Measurements from ENCODE around the gene RERE.

RERE gene

GRCh38 chr1:8817412-8818324, at the start of gene RERE:
Gene RERE (minus strand): TSS chr1:8817640.
- DNase-seq: peak; percentile 94

GRCh38 chr1:8866792-8867415, 49.5 kb upstream of the RERE start:
- no peak for DNase-seq

GRCh38 chr1:8866173-8866791, 48.8 kb upstream of the RERE start:
- DNase-seq: no peak

GRCh38 chr1:8864713-8865344, 47.4 kb upstream of the RERE start:
- DNase-seq: no peak

- DNase-seq: no peak
Measured at GRCh38 chr1:8863794-8864233, 46.4 kb upstream of the RERE start.

- no peak for DNase-seq
Measured at GRCh38 chr1:8863138-8863537, 45.7 kb upstream of the RERE start.

GRCh38 chr1:8862528-8862927, 45.1 kb upstream of the RERE start:
- DNase-seq: no peak

- no peak for DNase-seq
Measured at GRCh38 chr1:8860738-8861516, 43.5 kb upstream of the RERE start.

GRCh38 chr1:8858888-8859706, 41.7 kb upstream of the RERE start:
- DNase-seq: no peak

- DNase-seq: no peak
Measured at GRCh38 chr1:8858112-8858668, 40.8 kb upstream of the RERE start.

GRCh38 chr1:8856689-8857412, 39.4 kb upstream of the RERE start:
- no peak for DNase-seq

- DNase-seq: no peak
Measured at GRCh38 chr1:8854240-8854639, 36.8 kb upstream of the RERE start.

GRCh38 chr1:8851060-8851459, 33.6 kb upstream of the RERE start:
- DNase-seq: no peak

- peak; percentile 66 for DNase-seq
Measured at GRCh38 chr1:8848663-8849386, 31.4 kb upstream of the RERE start.

GRCh38 chr1:8847990-8848389, 30.6 kb upstream of the RERE start:
- DNase-seq: no peak

GRCh38 chr1:8846263-8846662, 28.8 kb upstream of the RERE start:
- no peak for DNase-seq

- no peak for DNase-seq
Measured at GRCh38 chr1:8845104-8846097, 28.0 kb upstream of the RERE start.

GRCh38 chr1:8844501-8845006, 27.1 kb upstream of the RERE start:
- no peak for DNase-seq
